SK-N-SH (cell line): ENCODE results near the gene COPZ1. TPM values are rescaled to one million over a fixed set of nuclear protein-coding genes. Genes with fewer than 3 reads are reported as not detected.

Source experiments
- CTCF ChIA-PET: fragments of 300-600, 350-600 bp; formaldehyde crosslinking; extraction: SDS; loops from one replicate; lab custom pipeline; 2021; lab: Yijun Ruan, JAX
- POLR2A ChIA-PET: fragments of 350-600 bp; sonication (Branson Sonifier 250); formaldehyde crosslinking; extraction: SDS; loops from one replicate; lab custom pipeline; 2020; ENCODE audit warnings: antibody characterized with exemption, inconsistent platforms; lab: Yijun Ruan, JAX
- DNase-seq: peaks from one replicate; pipeline ENCODE4 v3.0.0; 2012
- H2AFZ ChIP-seq: fragments of 200-600 bp; sonication (generic); 2 replicates; pipeline ENCODE4 v1.8.1; 2016; ENCODE audit warnings: antibody characterized with exemption, mild to moderate bottlenecking, low read depth
- H3F3A ChIP-seq: fragments of 200-600 bp; sonication (generic); replicated peaks from 2 replicates; pipeline ENCODE3; 2016; ENCODE audit warnings: antibody characterized with exemption, mild to moderate bottlenecking; ENCODE audit not compliant: insufficient read depth
- H3K27ac ChIP-seq, 2 experiments: fragments of 200-500 bp in 1 of 2; fragments of 200-600 bp in 1 of 2; sonication (Bioruptor generic) in 1 of 2; sonication (generic), shearing (Covaris generic) in 1 of 2; 2 replicates each; pipeline versions ENCODE4 v1.5.1 to v1.6.1; 2014 to 2016; ENCODE audit warnings: low read depth in 2 of 2, inconsistent platforms in 1 of 2, low read length in 1 of 2, mild to moderate bottlenecking in 1 of 2, mixed read lengths in 1 of 2
- H3K27me3 ChIP-seq: fragments of 200-600 bp; sonication (generic), shearing (Covaris generic); 2 replicates; pipeline ENCODE4 v1.6.1; 2016; ENCODE audit warnings: mixed run types; ENCODE audit not compliant: insufficient read depth
- H3K36me3 ChIP-seq, 2 experiments: fragments of 200-500 bp in 1 of 2; fragments of 200-600 bp in 1 of 2; sonication (Bioruptor generic) in 1 of 2; sonication (generic) in 1 of 2; replicated peaks in 1 of 2; 2 replicates each; pipeline versions ENCODE3 to v1.5.1; 2014 to 2016; ENCODE audit warnings: low read length in 1 of 2, mild to moderate bottlenecking in 1 of 2; ENCODE audit not compliant: insufficient read depth in 2 of 2, control insufficient read depth in 1 of 2
- H3K4me1 ChIP-seq, 2 experiments: fragments of 200-500 bp in 1 of 2; fragments of 200-600 bp in 1 of 2; sonication (Bioruptor generic) in 1 of 2; sonication (generic), shearing (Covaris generic) in 1 of 2; 2 replicates each; pipeline versions ENCODE4 v1.5.1 to v1.6.1; 2014 to 2016; ENCODE audit warnings: low read depth in 1 of 2, low read length in 1 of 2, mixed run types in 1 of 2; ENCODE audit not compliant: insufficient read depth in 2 of 2, control insufficient read depth in 1 of 2
- H3K4me2 ChIP-seq: fragments of 200-600 bp; sonication (generic), shearing (Covaris generic); 2 replicates; pipeline ENCODE4 v1.6.1; 2017; ENCODE audit warnings: mixed run types
- H3K4me3 ChIP-seq, 2 experiments: fragments of 200-500 bp in 1 of 2; fragments of 200-600 bp in 1 of 2; sonication (Bioruptor generic) in 1 of 2; sonication (generic), shearing (Covaris generic) in 1 of 2; 2 replicates each; pipeline versions ENCODE4 v1.5.1 to v1.8.1; 2014 to 2016; ENCODE audit warnings: low read depth in 2 of 2, inconsistent platforms in 1 of 2, low read length in 1 of 2, mild to moderate bottlenecking in 1 of 2, mixed read lengths in 1 of 2, moderate library complexity in 1 of 2
- H3K79me2 ChIP-seq: fragments of 200-600 bp; sonication (generic); 2 replicates; pipeline ENCODE4 v1.8.1; 2017; ENCODE audit warnings: mild to moderate bottlenecking; ENCODE audit not compliant: insufficient read depth
- H3K9ac ChIP-seq: fragments of 200-600 bp; sonication (generic); 2 replicates; pipeline ENCODE4 v1.6.1; 2017; ENCODE audit warnings: mixed run types
- H3K9me2 ChIP-seq: fragments of 200-600 bp; sonication (generic); 2 replicates; pipeline ENCODE4 v1.6.1; 2017; ENCODE audit warnings: mixed run types
- H3K9me3 ChIP-seq: fragments of 200-600 bp; sonication (generic); 2 replicates; pipeline ENCODE4 v1.6.1; 2017; ENCODE audit warnings: mixed run types, mild to moderate bottlenecking, moderate library complexity
- H4K20me1 ChIP-seq: fragments of 200-600 bp; sonication (generic); 2 replicates; pipeline ENCODE4 v1.6.1; 2017; ENCODE audit warnings: mild to moderate bottlenecking, mixed run types; ENCODE audit not compliant: insufficient read depth
- CHD2 ChIP-seq: fragments of 150-350 bp; IDR thresholded peaks from 2 replicates; pipeline ENCODE4 v1.6.1; 2018; ENCODE audit warnings: low read length; ENCODE audit not compliant: partially characterized antibody
- CTCF ChIP-seq: fragments of 200-600 bp; sonication (generic); IDR thresholded peaks from 2 replicates; pipeline ENCODE4 v1.6.1; 2017; ENCODE audit warnings: antibody characterized with exemption, mild to moderate bottlenecking, moderate library complexity
- EP300 ChIP-seq, 2 experiments: IDR thresholded peaks; 2 replicates each; pipeline versions ENCODE4 v1.4.0 to v1.6.1; 2012; ENCODE audit warnings: borderline replicate concordance in 1 of 2, low read depth in 1 of 2, low read length in 1 of 2
- EZH2phosphoT487 ChIP-seq: fragments of 200-600 bp; sonication (generic); IDR thresholded peaks from 2 replicates; pipeline ENCODE4 v1.6.1; 2017; ENCODE audit warnings: low read depth, mixed run types, mild to moderate bottlenecking, antibody characterized with exemption, moderate library complexity, borderline replicate concordance
- FOXJ3 ChIP-seq: sonication (generic); formaldehyde crosslinking; IDR thresholded peaks from 2 replicates; pipeline ENCODE4 v1.5.1; 2020; ENCODE audit warnings: mild to moderate bottlenecking, missing genetic modification reagents
- FOXM1 ChIP-seq: IDR thresholded peaks from 2 replicates; pipeline ENCODE4 v1.4.0; 2012; ENCODE audit warnings: low read depth, mild to moderate bottlenecking
- GATA2 ChIP-seq: sonication (generic); formaldehyde crosslinking; IDR thresholded peaks from 2 replicates; pipeline ENCODE4 v1.5.0; 2020; ENCODE audit warnings: mild to moderate bottlenecking, missing genetic modification reagents
- MAX ChIP-seq: IDR thresholded peaks from 2 replicates; pipeline ENCODE4 v1.4.0; 2012; ENCODE audit warnings: low read depth
- NFIC ChIP-seq: IDR thresholded peaks from 2 replicates; pipeline ENCODE4 v1.4.0; 2012; ENCODE audit warnings: borderline replicate concordance
- NRF1 ChIP-seq: IDR thresholded peaks from 2 replicates; pipeline ENCODE4 v1.6.1; 2012; ENCODE audit warnings: low read depth, mild to moderate bottlenecking, low read length
- POLR2AphosphoS5 ChIP-seq: IDR thresholded peaks from 2 replicates; pipeline ENCODE4 v1.6.1; 2012; ENCODE audit warnings: low read depth, low read length
- RAD21 ChIP-seq: IDR thresholded peaks from 2 replicates; pipeline ENCODE4 v1.6.1; 2012; ENCODE audit warnings: mild to moderate bottlenecking, low read length
- RCOR1 ChIP-seq: fragments of 150-350 bp; IDR thresholded peaks from 2 replicates; pipeline ENCODE4 v1.6.1; 2017; ENCODE audit warnings: antibody characterized with exemption, low read length
- RFX5 ChIP-seq: IDR thresholded peaks from 2 replicates; pipeline ENCODE4 v1.6.1; 2012; ENCODE audit warnings: mild to moderate bottlenecking, improper control_type of control experiment, low read length
- RXRA ChIP-seq: IDR thresholded peaks from 2 replicates; pipeline ENCODE4 v1.4.0; 2012; ENCODE audit warnings: low read depth, mild to moderate bottlenecking, borderline replicate concordance
- TCF12 ChIP-seq: IDR thresholded peaks from 2 replicates; pipeline ENCODE4 v1.4.0; 2012
- TEAD4 ChIP-seq: IDR thresholded peaks from 2 replicates; pipeline ENCODE4 v1.4.0; 2012; ENCODE audit warnings: mild to moderate bottlenecking, borderline replicate concordance; ENCODE audit not compliant: insufficient read depth
- USF2 ChIP-seq: fragments of 150-350 bp; IDR thresholded peaks from 2 replicates; pipeline ENCODE4 v1.6.1; 2017; ENCODE audit warnings: antibody characterized with exemption, low read length, low read depth, borderline replicate concordance
- YY1 ChIP-seq: IDR thresholded peaks from 2 replicates; pipeline ENCODE4 v1.4.0; 2012; ENCODE audit warnings: low read depth, mild to moderate bottlenecking
- WGBS: methylation state at CpG from one replicate; pipeline ENCODE4 v1.1.6; 2017; ENCODE audit warnings: low lambda C conversion rate; 5-methylcytosine and 5-hydroxymethylcytosine counted together
- polyA plus RNA-seq, 3 experiments: library from polyadenylated mRNA; depleted of rRNA; stranded (reverse); fragments of >200 nt; gene quantifications; 2 replicates each; pipeline ENCODE4 v1.2.3, GENCODE V29; 2012
- TF ChIP-seq, protein P1 (sequence below): IDR thresholded peaks from 2 replicates; pipeline ENCODE4; 2012

The COPZ1 gene
- polyA plus RNA-seq, 1 of the 3 experiments (the other 2 are of a cell fraction) = 111 TPM

DNA sequence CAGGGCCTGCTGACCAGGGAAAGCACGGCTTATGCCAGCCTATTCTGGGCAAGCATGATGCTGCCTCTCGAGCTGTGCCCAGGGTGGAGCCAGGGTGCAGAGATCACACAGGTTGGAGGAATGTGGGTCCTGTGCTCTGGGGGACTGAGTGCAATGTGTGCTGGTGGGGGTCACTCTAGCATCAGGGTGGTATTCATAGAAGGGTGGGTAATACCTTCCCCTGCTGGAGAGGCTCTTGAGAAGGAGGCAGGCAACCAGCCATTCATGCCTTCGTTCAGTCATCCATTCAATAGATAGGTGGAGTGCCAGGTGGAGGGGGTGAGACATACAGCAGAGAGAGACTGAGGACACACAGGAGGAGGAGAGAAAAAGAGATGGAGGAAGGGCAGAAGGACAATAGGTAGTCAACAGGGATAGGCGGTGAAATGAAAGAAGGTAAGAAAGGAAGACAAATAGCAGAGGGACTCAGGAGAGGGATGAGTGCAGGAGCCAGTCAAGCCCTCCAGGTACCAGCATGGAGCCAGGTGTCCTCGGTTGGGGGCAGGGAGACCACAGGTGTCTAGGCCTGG, 64.8 kb downstream of the COPZ1 start (continued):
- TF ChIP-seq FOXM1 (no peak), EZH2phosphoT487 (no peak), YY1 (no peak)

DNA sequence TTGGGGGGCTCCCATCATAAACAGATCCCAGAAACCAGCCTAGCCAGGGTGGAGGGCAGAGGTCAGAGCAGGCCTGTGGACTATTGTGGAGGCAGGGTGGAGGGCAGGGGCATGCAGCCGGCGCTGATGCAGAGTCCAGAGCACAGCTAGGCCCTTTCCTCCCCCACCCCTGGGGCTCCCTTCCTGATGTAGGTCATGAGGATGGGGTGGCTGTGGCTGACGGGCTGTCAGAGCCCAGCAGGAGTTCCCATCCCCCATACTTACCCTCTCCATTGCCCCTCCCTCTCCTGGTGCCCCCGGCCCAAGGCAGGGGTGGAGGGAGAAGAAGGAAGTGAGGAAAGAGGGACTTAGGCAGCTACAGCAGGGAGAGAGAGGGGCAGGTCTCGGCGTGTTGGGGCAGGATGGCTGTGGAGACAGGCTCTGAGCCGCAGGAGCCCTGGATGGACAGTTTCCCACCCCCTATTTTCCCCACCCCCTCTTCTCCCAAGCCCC, 65.3 kb downstream of the COPZ1 start:
- Histone ChIP-seq H3K27ac (no peak overlapping the region), H3K4me3 (no peak overlapping the region; a peak in 1 of 4 replicates), H3K27me3 (no peaks in the 10 kb centered on the region), H4K20me1 (no peaks in the 10 kb centered on the region), H3K9me2 (no peaks in the 10 kb centered on the region), H3K9me3 (no peaks in the 10 kb centered on the region), H2AFZ (no peak overlapping the region), H3K4me2 (no peak overlapping the region), H3F3A (peaks cover 6% of the 10 kb centered on the region), H3K36me3 (peaks cover 0 to 8% of the 10 kb centered on the region in 2 experiments), H3K4me1 (peaks cover 0 to 36% of the 10 kb centered on the region in 2 experiments; a peak in 1 of 4 replicates), H3K9ac (no peak overlapping the region), H3K79me2 (no peaks in the 10 kb centered on the region)
- 90% methylated on average over 6 of the region's 7 CpGs for WGBS
- ChIA-PET CTCF (interaction anchor here (0.6 to 3.9 kb wide), 5 partner anchors 9 to 57 kb away, joined by 3 to 23 read pairs (median 5); no protein-coding TSS in a partner anchor), POLR2A (no interaction called here)
- DNase-seq = no peak
- TF ChIP-seq EZH2phosphoT487 (no peak), RAD21 (no peak), CHD2 (no peak), RFX5 (no peak), TCF12 (no peak), FOXJ3 (CRISPR knock-in tag) (no peak), RXRA (no peak), GATA2 (CRISPR knock-in tag) (no peak), USF2 (no peak), FOXM1 (no peak), RCOR1 (no peak), MAX (no peak), NRF1 (no peak), POLR2AphosphoS5 (no peak), YY1 (no peak), EP300 (IDR thresholded peaks at IDR 0.05; ENCODE audit: borderline replicate concordance in 1 of 2, low read depth in 1 of 2, low read length in 1 of 2) (no peak), NFIC (no peak), CTCF (no peak), TEAD4 (no peak)
- TF ChIP-seq, protein P1, sequence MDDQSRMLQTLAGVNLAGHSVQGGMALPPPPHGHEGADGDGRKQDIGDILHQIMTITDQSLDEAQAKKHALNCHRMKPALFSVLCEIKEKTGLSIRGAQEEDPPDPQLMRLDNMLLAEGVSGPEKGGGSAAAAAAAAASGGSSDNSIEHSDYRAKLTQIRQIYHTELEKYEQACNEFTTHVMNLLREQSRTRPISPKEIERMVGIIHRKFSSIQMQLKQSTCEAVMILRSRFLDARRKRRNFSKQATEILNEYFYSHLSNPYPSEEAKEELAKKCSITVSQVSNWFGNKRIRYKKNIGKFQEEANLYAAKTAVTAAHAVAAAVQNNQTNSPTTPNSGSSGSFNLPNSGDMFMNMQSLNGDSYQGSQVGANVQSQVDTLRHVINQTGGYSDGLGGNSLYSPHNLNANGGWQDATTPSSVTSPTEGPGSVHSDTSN = no peak
